ENCODE data around the gene PAOX.

Gene PAOX

GRCh38 chr10:133368153-133368552, 10.9 kb upstream of the PAOX start:
- H3K27ac ChIP-seq (ENCODE audit: poor library complexity, severe bottlenecking): no peak overlapping the region
- no peaks in the 10 kb centered on the region for H3K4me1 ChIP-seq (ENCODE audit: insufficient read depth, poor library complexity, severe bottlenecking)
- H3K9me3 ChIP-seq (ENCODE audit: severe bottlenecking): no peaks in the 10 kb centered on the region
- DNase-seq (ENCODE audit: low spot score): no peak
- no peak overlapping the region for H3K4me3 ChIP-seq (ENCODE audit: severe bottlenecking)
- ATAC-seq (ENCODE audit: low read depth): no peak
- TF ChIP-seq CTCF (IDR thresholded peaks at IDR 0.05; ENCODE audit: poor library complexity, severe bottlenecking): no peak
- H3K27me3 ChIP-seq (ENCODE audit: insufficient read depth, poor library complexity, severe bottlenecking): no peaks in the 10 kb centered on the region
- H3K36me3 ChIP-seq (ENCODE audit: low read depth): peaks cover 41% of the 10 kb centered on the region

- no peak for DNase-seq (ENCODE audit: low spot score)
- H3K27ac ChIP-seq (ENCODE audit: poor library complexity, severe bottlenecking): no peak overlapping the region
- H3K9me3 ChIP-seq (ENCODE audit: severe bottlenecking): no peaks in the 10 kb centered on the region
- H3K36me3 ChIP-seq (ENCODE audit: low read depth): peaks cover 25% of the 10 kb centered on the region
- H3K4me3 ChIP-seq (ENCODE audit: severe bottlenecking): no peak overlapping the region
- H3K4me1 ChIP-seq (ENCODE audit: insufficient read depth, poor library complexity, severe bottlenecking): peaks cover 5% of the 10 kb centered on the region
- no peak for TF ChIP-seq CTCF (IDR thresholded peaks at IDR 0.05; ENCODE audit: poor library complexity, severe bottlenecking)
- ATAC-seq (ENCODE audit: low read depth): no peak
- no peaks in the 10 kb centered on the region for H3K27me3 ChIP-seq (ENCODE audit: insufficient read depth, poor library complexity, severe bottlenecking)
Observed at GRCh38 chr10:133370030-133370786, 8.9 kb upstream of the PAOX start.

- no peak for DNase-seq (ENCODE audit: low spot score)
- Histone ChIP-seq H3K4me3 (ENCODE audit: severe bottlenecking) (no peak overlapping the region), H3K36me3 (ENCODE audit: low read depth) (peaks cover 12% of the 10 kb centered on the region), H3K27ac (ENCODE audit: poor library complexity, severe bottlenecking) (no peak overlapping the region), H3K4me1 (ENCODE audit: insufficient read depth, poor library complexity, severe bottlenecking) (peaks cover 5% of the 10 kb centered on the region), H3K27me3 (ENCODE audit: insufficient read depth, poor library complexity, severe bottlenecking) (no peaks in the 10 kb centered on the region), H3K9me3 (ENCODE audit: severe bottlenecking) (no peaks in the 10 kb centered on the region)
- TF ChIP-seq CTCF (IDR thresholded peaks at IDR 0.05; ENCODE audit: poor library complexity, severe bottlenecking): no peak
- ATAC-seq (ENCODE audit: low read depth): no peak
Observed at GRCh38 chr10:133372507-133372906, 6.6 kb upstream of the PAOX start.

GRCh38 chr10:133373174-133374090, 5.6 kb upstream of the PAOX start, which contains the start of gene ECHS1:
TSS of gene ECHS1 (minus strand) at chr10:133373354. CDS start at chr10:133373333, 21 bp downstream.
- DNase-seq (ENCODE audit: low spot score) (peak; percentile 91), ATAC-seq (ENCODE audit: low read depth) (peak; percentile 99)
- no peaks in the 10 kb centered on the region for H3K27me3 ChIP-seq (ENCODE audit: insufficient read depth, poor library complexity, severe bottlenecking)
- peaks cover 7% of the 10 kb centered on the region for H3K36me3 ChIP-seq (ENCODE audit: low read depth)
- peak within 1 kb of the TSS; percentile 51 for H3K4me3 ChIP-seq (ENCODE audit: severe bottlenecking)
- H3K9me3 ChIP-seq (ENCODE audit: severe bottlenecking): no peaks in the 10 kb centered on the region
- peak within 1 kb of the TSS; percentile 38 for H3K27ac ChIP-seq (ENCODE audit: poor library complexity, severe bottlenecking)
- TF ChIP-seq CTCF (IDR thresholded peaks at IDR 0.05; ENCODE audit: poor library complexity, severe bottlenecking): no peak
- peaks cover 5% of the 10 kb centered on the region for H3K4me1 ChIP-seq (ENCODE audit: insufficient read depth, poor library complexity, severe bottlenecking)

Measured in RWPE2 (cell line).